ENCODE measurements around the gene RGS8. TPM values are rescaled to one million over a fixed set of nuclear protein-coding genes. Genes with fewer than 3 reads are reported as not detected.

RGS8 gene
- total and polyA plus RNA-seq, 9 donors, result 0.12 to 4.8 (median 0.33) TPM; not detected in 1

DNA sequence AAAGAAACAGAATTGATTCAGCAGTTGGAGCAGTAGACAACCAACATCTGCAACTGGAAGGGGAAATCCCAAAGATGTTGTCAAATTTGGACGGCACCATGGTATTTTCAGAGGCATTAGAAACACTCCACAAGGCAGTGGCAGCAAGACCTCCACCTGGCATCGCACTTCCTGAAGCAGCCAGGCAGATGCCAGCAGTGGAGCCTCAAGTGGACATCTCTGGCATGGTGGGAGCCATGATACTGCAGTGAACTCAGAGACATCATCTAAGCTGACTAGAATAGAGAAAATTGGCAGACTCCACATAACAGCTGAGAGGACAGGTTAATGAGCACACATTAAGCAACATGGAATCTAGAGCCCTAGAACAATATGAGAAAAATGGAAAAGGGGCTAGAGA lies 33.9 kb upstream of the RGS8 start:
- Histone ChIP-seq H3K36me3 (no peaks in the 10 kb centered on the region), H3K27ac (no peak overlapping the region), H3K4me3 (no peak overlapping the region), H3K9me3 (no peaks in the 10 kb centered on the region), H3K27me3 (no peaks in the 10 kb centered on the region), H3K4me1 (ENCODE audit: insufficient read depth) (no peaks in the 10 kb centered on the region)
- 83 to 90% (median 90%) methylated on average over 2 of the region's 2 CpGs for WGBS, 3 donors
- TF ChIP-seq POLR2A (IDR thresholded peaks at IDR 0.05) (no peak), EP300 (IDR thresholded peaks at IDR 0.05) (no peak)
- TF ChIP-seq, protein P1, sequence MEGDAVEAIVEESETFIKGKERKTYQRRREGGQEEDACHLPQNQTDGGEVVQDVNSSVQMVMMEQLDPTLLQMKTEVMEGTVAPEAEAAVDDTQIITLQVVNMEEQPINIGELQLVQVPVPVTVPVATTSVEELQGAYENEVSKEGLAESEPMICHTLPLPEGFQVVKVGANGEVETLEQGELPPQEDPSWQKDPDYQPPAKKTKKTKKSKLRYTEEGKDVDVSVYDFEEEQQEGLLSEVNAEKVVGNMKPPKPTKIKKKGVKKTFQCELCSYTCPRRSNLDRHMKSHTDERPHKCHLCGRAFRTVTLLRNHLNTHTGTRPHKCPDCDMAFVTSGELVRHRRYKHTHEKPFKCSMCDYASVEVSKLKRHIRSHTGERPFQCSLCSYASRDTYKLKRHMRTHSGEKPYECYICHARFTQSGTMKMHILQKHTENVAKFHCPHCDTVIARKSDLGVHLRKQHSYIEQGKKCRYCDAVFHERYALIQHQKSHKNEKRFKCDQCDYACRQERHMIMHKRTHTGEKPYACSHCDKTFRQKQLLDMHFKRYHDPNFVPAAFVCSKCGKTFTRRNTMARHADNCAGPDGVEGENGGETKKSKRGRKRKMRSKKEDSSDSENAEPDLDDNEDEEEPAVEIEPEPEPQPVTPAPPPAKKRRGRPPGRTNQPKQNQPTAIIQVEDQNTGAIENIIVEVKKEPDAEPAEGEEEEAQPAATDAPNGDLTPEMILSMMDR (IDR thresholded peaks at IDR 0.05), result no peak
- intact Hi-C loops (cut with DNase I), result no loop called here
- no peak for DNase-seq

DNA sequence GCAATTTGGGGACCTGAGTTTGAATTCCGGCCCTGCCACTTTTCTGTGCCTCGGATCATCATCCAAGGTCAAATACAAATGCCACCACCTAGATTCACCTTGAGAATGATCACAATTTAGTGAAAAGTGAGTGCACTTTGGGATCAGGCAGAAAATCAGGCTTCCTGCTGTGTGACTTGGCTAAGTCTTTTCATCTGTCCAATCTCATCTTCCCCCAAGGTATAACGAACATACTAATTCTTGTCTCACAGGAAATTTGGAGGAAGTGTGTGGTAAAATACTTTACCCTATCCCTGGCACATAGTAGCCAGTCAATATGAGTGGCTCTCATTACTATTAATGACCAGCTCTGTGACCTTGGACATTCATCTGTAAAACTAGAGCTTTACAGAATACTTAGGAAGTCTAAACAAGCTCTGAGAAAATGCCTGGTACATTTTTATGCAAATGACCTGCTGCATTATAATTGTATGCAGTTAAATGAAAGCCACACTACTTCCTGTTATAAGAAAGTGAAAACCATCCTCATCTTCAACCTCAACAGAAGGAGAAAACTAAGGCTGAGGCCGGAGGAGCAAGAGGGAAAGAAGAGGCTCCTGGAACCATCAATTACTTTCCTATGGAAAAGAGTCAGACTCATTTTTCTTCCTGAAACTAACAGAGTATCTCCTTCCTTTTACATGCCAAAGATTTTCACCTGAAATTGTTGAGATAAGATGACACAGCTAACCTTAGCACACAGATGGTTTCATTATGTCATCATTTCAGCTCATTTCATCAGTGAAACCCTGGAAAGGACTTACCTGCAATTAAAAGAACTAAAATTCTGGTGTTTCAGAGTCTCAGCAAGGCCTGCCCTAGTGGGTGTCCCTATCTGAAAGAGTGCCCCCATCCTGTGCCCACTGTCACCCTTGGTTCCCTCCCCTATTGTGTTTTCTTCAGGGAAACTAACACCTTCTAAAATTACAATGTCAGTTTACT lies 32.6 kb upstream of the RGS8 start:
- H3K27ac ChIP-seq, result no peak overlapping the region
- TF ChIP-seq, protein P1 (IDR thresholded peaks at IDR 0.05), result no peak
- TF ChIP-seq EP300 (IDR thresholded peaks at IDR 0.05), result no peak
- no peak for TF ChIP-seq POLR2A (IDR thresholded peaks at IDR 0.05)
- no peaks in the 10 kb centered on the region for H3K9me3 ChIP-seq
- H3K27me3 ChIP-seq, result no peaks in the 10 kb centered on the region
- no peak overlapping the region for H3K4me3 ChIP-seq
- 62 to 89% (median 83%) methylated on average over 4 of the region's 4 CpGs for WGBS, 3 donors
- no peak for DNase-seq
- no peaks in the 10 kb centered on the region for H3K4me1 ChIP-seq (ENCODE audit: insufficient read depth)
- intact Hi-C loops (cut with DNase I), result no loop called here
- no peaks in the 10 kb centered on the region for H3K36me3 ChIP-seq

DNA sequence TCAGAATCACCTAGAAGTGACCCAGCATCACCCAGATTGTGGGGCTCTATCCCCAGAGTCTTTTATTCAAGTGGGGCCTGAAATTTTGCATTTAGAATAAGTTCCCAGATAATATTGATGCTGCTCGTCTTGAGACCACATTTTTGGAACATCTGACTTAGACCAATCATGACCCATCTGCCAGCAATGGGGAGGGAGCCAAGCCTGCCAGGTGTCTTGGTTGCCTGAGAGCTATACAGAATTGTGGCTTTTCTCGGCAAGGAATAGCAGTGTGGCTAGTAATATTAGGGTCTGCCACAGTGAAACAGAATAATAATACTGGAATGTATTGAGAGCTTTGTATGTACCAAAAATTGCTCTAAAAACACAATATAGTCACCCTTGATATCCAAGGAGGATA lies 31.1 kb upstream of the RGS8 start:
- no peak for DNase-seq
- Histone ChIP-seq H3K4me1 (ENCODE audit: insufficient read depth) (no peaks in the 10 kb centered on the region), H3K4me3 (no peak overlapping the region), H3K9me3 (no peaks in the 10 kb centered on the region), H3K36me3 (no peaks in the 10 kb centered on the region), H3K27me3 (no peaks in the 10 kb centered on the region), H3K27ac (no peak overlapping the region)
- WGBS, 3 donors, result 48 to 90% (median 76%) methylated on average over 2 of the region's 2 CpGs
- TF ChIP-seq POLR2A (IDR thresholded peaks at IDR 0.05), result no peak
- TF ChIP-seq, protein P1 (IDR thresholded peaks at IDR 0.05), result no peak
- no peak for TF ChIP-seq EP300 (IDR thresholded peaks at IDR 0.05)
- intact Hi-C loops (cut with DNase I), result no loop called here

DNA sequence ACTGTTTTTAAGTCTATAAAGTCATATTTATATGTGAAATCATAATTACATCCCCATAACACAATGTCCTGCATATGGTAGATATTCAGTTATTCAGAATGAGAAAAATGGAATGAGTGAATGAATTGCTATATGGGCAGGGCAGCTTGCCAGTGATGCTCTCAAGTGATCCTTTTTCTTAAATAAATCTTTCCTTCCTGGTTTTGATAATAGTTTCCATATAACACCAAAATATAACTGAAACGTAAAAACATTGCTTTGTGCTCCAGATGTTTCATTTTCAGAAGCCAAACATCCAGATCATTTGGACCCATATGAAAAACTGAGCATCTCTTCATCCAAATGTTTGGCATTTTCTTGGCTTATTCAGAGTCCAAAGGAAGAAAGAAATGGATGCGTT lies 30.2 kb upstream of the RGS8 start:
- no peaks in the 10 kb centered on the region for H3K9me3 ChIP-seq
- 27 to 34% (median 34%) methylated on average over 2 of the region's 2 CpGs for WGBS, 3 donors
- TF ChIP-seq, protein P1 (IDR thresholded peaks at IDR 0.05), result no peak
- TF ChIP-seq EP300 (IDR thresholded peaks at IDR 0.05) (no peak), POLR2A (IDR thresholded peaks at IDR 0.05) (no peak)
- H3K4me1 ChIP-seq (ENCODE audit: insufficient read depth), result no peaks in the 10 kb centered on the region
- no peak overlapping the region for H3K27ac ChIP-seq
- no peak for DNase-seq
- no peaks in the 10 kb centered on the region for H3K36me3 ChIP-seq
- H3K27me3 ChIP-seq, result no peaks in the 10 kb centered on the region
- no peak overlapping the region for H3K4me3 ChIP-seq
- intact Hi-C loops (cut with DNase I), result no loop called here
